ENCODE data around the gene EFNA1. TPM values are rescaled to one million over a fixed set of nuclear protein-coding genes. Genes with fewer than 3 reads are reported as not detected.

The EFNA1 gene
- total RNA-seq, 1 experiment from 2014 or later: 6.5 TPM

DNA sequence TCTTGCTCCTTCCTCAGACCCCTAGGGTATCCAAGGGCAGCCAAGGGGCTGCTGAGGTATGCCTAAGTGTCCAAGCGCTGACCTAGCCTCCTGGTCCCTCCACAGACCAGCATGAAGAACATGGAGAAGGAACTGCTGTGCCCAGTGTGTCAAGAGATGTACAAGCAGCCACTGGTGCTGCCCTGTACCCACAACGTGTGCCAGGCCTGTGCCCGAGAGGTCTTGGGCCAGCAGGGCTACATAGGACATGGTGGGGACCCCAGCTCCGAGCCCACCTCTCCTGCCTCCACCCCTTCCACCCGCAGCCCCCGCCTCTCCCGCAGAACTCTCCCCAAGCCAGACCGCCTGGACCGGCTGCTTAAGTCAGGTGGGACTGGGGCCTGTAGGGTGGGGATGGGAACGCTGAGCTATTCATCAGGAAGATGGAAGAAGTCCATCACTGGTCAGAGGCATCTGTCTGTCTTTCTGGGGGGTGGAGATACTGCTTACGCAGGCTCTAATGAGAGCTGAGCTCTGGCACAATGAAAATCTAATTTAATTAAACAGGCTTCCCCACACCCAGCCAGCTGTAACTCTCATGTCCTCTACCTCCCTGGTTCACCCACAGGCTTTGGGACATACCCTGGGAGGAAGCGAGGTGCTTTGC, 47.7 kb downstream of the EFNA1 start:
- Mint-ChIP-seq H3K27me3 (ENCODE audit: low read depth) (no peaks in the 10 kb centered on the region), H3K9me3 (no peaks in the 10 kb centered on the region), H3K4me3 (peak overlapping the region; percentile 94), H3K27ac (no peak overlapping the region), H3K4me1 (peaks cover 29% of the 10 kb centered on the region), H3K36me3 (peaks cover 32% of the 10 kb centered on the region)
- POLR2A ChIA-PET: interaction anchor here (1.0 to 5.2 kb wide), 4 partner anchors 19 to 47 kb away, joined by 3 to 83 read pairs (median 4); no protein-coding TSS in a partner anchor
- CTCF ChIA-PET: interaction anchor here (1.2 to 12.2 kb wide), 22 partner anchors 7 to 177 kb away, joined by 3 to 605 read pairs (median 16); partner anchors contain the start of genes ADAM15, EFNA1, EFNA3 and EFNA4
- TF ChIP-seq TP53 (CRISPR knock-in tag; IDR thresholded peaks at IDR 0.05): 0 out of 2 replicates have a peak, but pooled peaks have one; percentile 33
- no peak for TF ChIP-seq GTF2I (CRISPR knock-in tag; conservative IDR thresholded peaks at IDR 0.05)
- DNase-seq (ENCODE audit: low spot score): no peak
- ATAC-seq: no peak

GRCh38 chr1:155175927-155176371, 48.3 kb downstream of the EFNA1 start:
- Mint-ChIP-seq H3K4me3 (peak overlapping the region; percentile 44; the same call in 1 of the 2 replicates), H3K36me3 (peaks cover 31% of the 10 kb centered on the region), H3K9me3 (no peaks in the 10 kb centered on the region), H3K27me3 (ENCODE audit: low read depth) (no peaks in the 10 kb centered on the region), H3K27ac (no peak overlapping the region), H3K4me1 (peaks cover 29% of the 10 kb centered on the region)
- no peak for DNase-seq (ENCODE audit: low spot score)
- no peak for ATAC-seq
- POLR2A ChIA-PET: interaction anchor here (1.0 to 5.2 kb wide), 2 partner anchors 19 to 31 kb away, joined by 3 to 83 read pairs; no protein-coding TSS in a partner anchor
- CTCF ChIA-PET: interaction anchor here (1.2 to 12.2 kb wide), 15 partner anchors 8 to 147 kb away, joined by 3 to 605 read pairs (median 37); partner anchors contain the start of genes ADAM15, EFNA4, MTX1 and THBS3
- TF ChIP-seq, protein P1, sequence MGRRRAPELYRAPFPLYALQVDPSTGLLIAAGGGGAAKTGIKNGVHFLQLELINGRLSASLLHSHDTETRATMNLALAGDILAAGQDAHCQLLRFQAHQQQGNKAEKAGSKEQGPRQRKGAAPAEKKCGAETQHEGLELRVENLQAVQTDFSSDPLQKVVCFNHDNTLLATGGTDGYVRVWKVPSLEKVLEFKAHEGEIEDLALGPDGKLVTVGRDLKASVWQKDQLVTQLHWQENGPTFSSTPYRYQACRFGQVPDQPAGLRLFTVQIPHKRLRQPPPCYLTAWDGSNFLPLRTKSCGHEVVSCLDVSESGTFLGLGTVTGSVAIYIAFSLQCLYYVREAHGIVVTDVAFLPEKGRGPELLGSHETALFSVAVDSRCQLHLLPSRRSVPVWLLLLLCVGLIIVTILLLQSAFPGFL (CRISPR knock-in tag; IDR thresholded peaks at IDR 0.05; ENCODE audit: borderline replicate concordance): no peak
- TF ChIP-seq ZNF396 (CRISPR knock-in tag; IDR thresholded peaks at IDR 0.05; ENCODE audit: borderline replicate concordance) (no peak), FOXP1 (CRISPR knock-in tag; IDR thresholded peaks at IDR 0.05; ENCODE audit: borderline replicate concordance) (no peak), FOXJ3 (CRISPR knock-in tag; IDR thresholded peaks at IDR 0.05; ENCODE audit: borderline replicate concordance) (no peak), RORB (CRISPR knock-in tag; IDR thresholded peaks at IDR 0.05) (no peak), SOX15 (CRISPR knock-in tag; IDR thresholded peaks at IDR 0.05) (no peak)

- no peak for TF ChIP-seq E2F4 (CRISPR knock-in tag; IDR thresholded peaks at IDR 0.05; ENCODE audit: borderline replicate concordance, low read depth)
- TF ChIP-seq, protein P2, sequence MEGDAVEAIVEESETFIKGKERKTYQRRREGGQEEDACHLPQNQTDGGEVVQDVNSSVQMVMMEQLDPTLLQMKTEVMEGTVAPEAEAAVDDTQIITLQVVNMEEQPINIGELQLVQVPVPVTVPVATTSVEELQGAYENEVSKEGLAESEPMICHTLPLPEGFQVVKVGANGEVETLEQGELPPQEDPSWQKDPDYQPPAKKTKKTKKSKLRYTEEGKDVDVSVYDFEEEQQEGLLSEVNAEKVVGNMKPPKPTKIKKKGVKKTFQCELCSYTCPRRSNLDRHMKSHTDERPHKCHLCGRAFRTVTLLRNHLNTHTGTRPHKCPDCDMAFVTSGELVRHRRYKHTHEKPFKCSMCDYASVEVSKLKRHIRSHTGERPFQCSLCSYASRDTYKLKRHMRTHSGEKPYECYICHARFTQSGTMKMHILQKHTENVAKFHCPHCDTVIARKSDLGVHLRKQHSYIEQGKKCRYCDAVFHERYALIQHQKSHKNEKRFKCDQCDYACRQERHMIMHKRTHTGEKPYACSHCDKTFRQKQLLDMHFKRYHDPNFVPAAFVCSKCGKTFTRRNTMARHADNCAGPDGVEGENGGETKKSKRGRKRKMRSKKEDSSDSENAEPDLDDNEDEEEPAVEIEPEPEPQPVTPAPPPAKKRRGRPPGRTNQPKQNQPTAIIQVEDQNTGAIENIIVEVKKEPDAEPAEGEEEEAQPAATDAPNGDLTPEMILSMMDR (IDR thresholded peaks at IDR 0.05): peak; percentile 86
- DNase-seq (ENCODE audit: low spot score) (peak; percentile 83), ATAC-seq (0 out of 2 replicates have a peak, but pooled peaks have one; percentile 4)
- H3K9me3 Mint-ChIP-seq: no peaks in the 10 kb centered on the region
- ChIA-PET POLR2A (interaction anchor here (5.2 kb wide), 1 partner anchor 18 kb away, joined by 83 read pairs; no protein-coding TSS in a partner anchor), CTCF (interaction anchor here (1.1 to 5.9 kb wide), 12 partner anchors 9 to 146 kb away, joined by 3 to 232 read pairs (median 28); partner anchors contain the start of genes ADAM15, MTX1 and THBS3)
- H3K4me1 Mint-ChIP-seq: peaks cover 29% of the 10 kb centered on the region
- peaks cover 34% of the 10 kb centered on the region for H3K36me3 Mint-ChIP-seq
- no peak overlapping the region; the same call in 1 of the 2 replicates for H3K27ac Mint-ChIP-seq
- H3K4me3 Mint-ChIP-seq: peak overlapping the region; percentile 44
- H3K27me3 Mint-ChIP-seq (ENCODE audit: low read depth): no peaks in the 10 kb centered on the region
Observed at GRCh38 chr1:155176544-155177071, 48.9 kb downstream of the EFNA1 start.

GRCh38 chr1:155177192-155177917, 49.7 kb downstream of the EFNA1 start:
- POLR2A ChIA-PET: interaction anchor here (5.2 kb wide), 1 partner anchor 17 kb away, joined by 83 read pairs; no protein-coding TSS in a partner anchor
- ATAC-seq: no peak
- no peak overlapping the region for H3K4me3 Mint-ChIP-seq
- peaks cover 39% of the 10 kb centered on the region for H3K36me3 Mint-ChIP-seq
- H3K9me3 Mint-ChIP-seq: no peaks in the 10 kb centered on the region
- DNase-seq (ENCODE audit: low spot score): no peak
- H3K27ac Mint-ChIP-seq: no peak overlapping the region
- H3K4me1 Mint-ChIP-seq: peaks cover 24% of the 10 kb centered on the region
- no peaks in the 10 kb centered on the region for H3K27me3 Mint-ChIP-seq (ENCODE audit: low read depth)
- CTCF ChIA-PET: interaction anchor here (1.1 to 5.9 kb wide), 5 partner anchors 8 to 47 kb away, joined by 3 to 52 read pairs (median 37); partner anchors contain the start of genes MTX1 and THBS3
- TF ChIP-seq, protein P1 (CRISPR knock-in tag; IDR thresholded peaks at IDR 0.05; ENCODE audit: borderline replicate concordance): no peak
- TF ChIP-seq, protein P3, sequence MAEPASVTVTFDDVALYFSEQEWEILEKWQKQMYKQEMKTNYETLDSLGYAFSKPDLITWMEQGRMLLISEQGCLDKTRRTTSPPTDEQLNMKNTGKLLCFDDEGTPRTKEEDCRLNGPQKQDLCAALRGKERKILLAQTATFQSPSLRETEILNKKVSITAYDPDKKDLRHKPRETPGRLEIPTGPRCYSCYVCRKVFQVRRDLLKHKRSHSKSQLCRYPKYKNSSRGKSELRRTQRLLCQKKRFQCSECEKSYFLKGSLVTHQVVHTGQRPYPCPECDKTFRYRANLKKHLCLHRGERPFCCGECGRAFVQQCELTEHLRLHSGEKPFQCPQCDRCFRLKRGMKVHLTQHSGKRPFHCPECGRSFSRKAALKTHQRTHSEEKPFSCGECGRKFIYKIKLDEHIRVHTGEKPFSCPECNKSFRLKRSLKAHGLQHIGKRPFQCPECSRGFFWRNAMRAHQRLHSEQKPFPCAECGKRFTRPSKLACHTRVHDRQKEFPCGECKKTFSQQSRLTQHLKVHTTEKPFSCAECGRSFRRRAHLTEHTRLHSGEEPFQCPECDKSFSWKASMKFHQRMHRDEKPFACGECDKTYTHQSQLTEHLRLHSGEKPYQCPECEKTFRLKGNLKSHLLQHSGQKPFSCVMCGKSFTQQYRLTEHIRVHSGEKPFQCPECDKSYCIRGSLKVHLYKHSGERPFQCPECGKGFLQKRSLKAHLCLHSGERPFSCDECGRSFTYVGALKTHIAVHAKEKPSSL (CRISPR knock-in tag; conservative IDR thresholded peaks at IDR 0.05): no peak
- no peak for TF ChIP-seq E2F5 (CRISPR knock-in tag; IDR thresholded peaks at IDR 0.05)
- TF ChIP-seq NFYB (CRISPR knock-in tag; conservative IDR thresholded peaks at IDR 0.05; ENCODE audit: low read depth): no peak

All from WTC11 (cell line).